IPS-20b (cell line): Measurements from ENCODE around the gene TMEM223.

ENCODE experiments used
- H3K27ac ChIP-seq: one replicate; pipeline ENCODE4 v1.5.1; 2013; ENCODE audit warnings: low read length
- H3K27me3 ChIP-seq: 2 replicates; pipeline ENCODE4 v1.6.1; 2013; ENCODE audit warnings: mild to moderate bottlenecking, low read length, inconsistent platforms; ENCODE audit not compliant: insufficient read depth
- H3K36me3 ChIP-seq: 2 replicates; pipeline ENCODE4 v1.6.1; 2013; ENCODE audit warnings: low read depth, mild to moderate bottlenecking, inconsistent platforms, low read length, moderate library complexity; ENCODE audit not compliant: insufficient read depth
- H3K4me1 ChIP-seq: 2 replicates; pipeline ENCODE4 v1.6.1; 2013; ENCODE audit warnings: mild to moderate bottlenecking, control low read depth, inconsistent platforms, low read length, moderate library complexity; ENCODE audit not compliant: insufficient read depth
- H3K4me3 ChIP-seq: 2 replicates; pipeline ENCODE4 v1.5.1; 2013; ENCODE audit warnings: mild to moderate bottlenecking, low read length, inconsistent platforms
- H3K9ac ChIP-seq: 2 replicates; pipeline ENCODE4 v1.6.1; 2013; ENCODE audit warnings: low read depth, mild to moderate bottlenecking, inconsistent platforms, low read length, moderate library complexity
- H3K9me3 ChIP-seq: 2 replicates; pipeline ENCODE4 v1.6.1; 2013; ENCODE audit warnings: mild to moderate bottlenecking, low read depth, low read length, inconsistent platforms; ENCODE audit not compliant: insufficient read depth

The TMEM223 gene

GRCh38 chr11:62794201-62794775, 2.5 kb upstream of the TMEM223 start:
- no peaks in the 10 kb centered on the region for H3K27me3 ChIP-seq
- H3K4me3 ChIP-seq = no peak overlapping the region
- H3K27ac ChIP-seq = no peak overlapping the region
- H3K36me3 ChIP-seq = peaks cover 84% of the 10 kb centered on the region
- H3K4me1 ChIP-seq = no peaks in the 10 kb centered on the region
- H3K9me3 ChIP-seq = no peaks in the 10 kb centered on the region
- no peak overlapping the region for H3K9ac ChIP-seq

GRCh38 chr11:62792202-62792575, 383 bp upstream of the TMEM223 start:
- H3K4me3 ChIP-seq = peak overlapping the region; percentile 93; the same call in 1 of the 2 replicates

GRCh38 chr11:62789576-62789975, 2.2 kb downstream of the TMEM223 start:
- no peaks in the 10 kb centered on the region for H3K27me3 ChIP-seq
- H3K9ac ChIP-seq = no peak overlapping the region
- H3K9me3 ChIP-seq = no peaks in the 10 kb centered on the region
- H3K36me3 ChIP-seq = peaks cover 55% of the 10 kb centered on the region
- H3K4me1 ChIP-seq = no peaks in the 10 kb centered on the region
- no peak overlapping the region for H3K4me3 ChIP-seq
- H3K27ac ChIP-seq = no peak overlapping the region

More at GRCh38 chr11:62792202-62792575, 383 bp upstream of the TMEM223 start:
- H3K9me3 ChIP-seq = no peaks in the 10 kb centered on the region
- H3K27ac ChIP-seq = no peak overlapping the region
- H3K27me3 ChIP-seq = no peaks in the 10 kb centered on the region
- peak overlapping the region; percentile 96; the same call in 1 of the 2 replicates for H3K9ac ChIP-seq
- peaks cover 70% of the 10 kb centered on the region for H3K36me3 ChIP-seq
- H3K4me1 ChIP-seq = no peaks in the 10 kb centered on the region

GRCh38 chr11:62788991-62789390, 2.8 kb downstream of the TMEM223 start:
- Histone ChIP-seq H3K36me3 (peaks cover 51% of the 10 kb centered on the region), H3K9ac (no peak overlapping the region), H3K27me3 (no peaks in the 10 kb centered on the region), H3K27ac (no peak overlapping the region), H3K9me3 (no peaks in the 10 kb centered on the region), H3K4me3 (no peak overlapping the region), H3K4me1 (no peaks in the 10 kb centered on the region)

- H3K9me3 ChIP-seq = no peaks in the 10 kb centered on the region
- H3K36me3 ChIP-seq = peaks cover 51% of the 10 kb centered on the region
- H3K4me1 ChIP-seq = no peaks in the 10 kb centered on the region
- H3K4me3 ChIP-seq = peak within 1 kb of the TSS; percentile 91
- no peaks in the 10 kb centered on the region for H3K27me3 ChIP-seq
- H3K27ac ChIP-seq = peak within 1 kb of the TSS; percentile 65
- peak within 1 kb of the TSS; percentile 89 for H3K9ac ChIP-seq
Measured at GRCh38 chr11:62787005-62787759, 4.6 kb downstream of the TMEM223 start, which contains the start of gene TMEM179B. Gene TMEM179B (plus strand): TSS chr11:62787402. CDS start chr11:62787432, 30 bp downstream.

- Histone ChIP-seq H3K27me3 (no peaks in the 10 kb centered on the region), H3K9ac (peak overlapping the region; percentile 89; the same call in 1 of the 2 replicates), H3K36me3 (peaks cover 55% of the 10 kb centered on the region), H3K4me1 (no peaks in the 10 kb centered on the region), H3K9me3 (no peaks in the 10 kb centered on the region), H3K27ac (no peak overlapping the region), H3K4me3 (peak overlapping the region; percentile 91)
Measured at GRCh38 chr11:62786318-62787004, 5.3 kb downstream of the TMEM223 start.

- Histone ChIP-seq H3K4me1 (no peaks in the 10 kb centered on the region), H3K27ac (no peak overlapping the region), H3K9ac (no peak overlapping the region), H3K4me3 (no peak overlapping the region), H3K9me3 (no peaks in the 10 kb centered on the region), H3K27me3 (no peaks in the 10 kb centered on the region), H3K36me3 (peaks cover 45% of the 10 kb centered on the region)
Measured at GRCh38 chr11:62782753-62783152, 9.1 kb downstream of the TMEM223 start.

GRCh38 chr11:62778441-62778840, 13.4 kb downstream of the TMEM223 start:
- H3K27me3 ChIP-seq = no peaks in the 10 kb centered on the region
- no peaks in the 10 kb centered on the region for H3K4me1 ChIP-seq
- no peaks in the 10 kb centered on the region for H3K9me3 ChIP-seq
- no peak overlapping the region for H3K4me3 ChIP-seq
- no peak overlapping the region for H3K27ac ChIP-seq
- H3K36me3 ChIP-seq = peaks cover 61% of the 10 kb centered on the region
- H3K9ac ChIP-seq = no peak overlapping the region

- Histone ChIP-seq H3K4me1 (no peaks in the 10 kb centered on the region), H3K36me3 (peaks cover 52% of the 10 kb centered on the region), H3K4me3 (no peak overlapping the region), H3K9ac (no peak overlapping the region), H3K27ac (no peak overlapping the region), H3K27me3 (no peaks in the 10 kb centered on the region), H3K9me3 (no peaks in the 10 kb centered on the region)
Measured at GRCh38 chr11:62777389-62777788, 14.4 kb downstream of the TMEM223 start.

GRCh38 chr11:62775646-62776045, 16.2 kb downstream of the TMEM223 start:
- Histone ChIP-seq H3K4me1 (peaks cover under 1% of the 10 kb centered on the region; the same call in 1 of the 2 replicates), H3K27ac (no peak overlapping the region), H3K4me3 (no peak overlapping the region), H3K9me3 (no peaks in the 10 kb centered on the region), H3K9ac (no peak overlapping the region), H3K27me3 (no peaks in the 10 kb centered on the region), H3K36me3 (peaks cover 43% of the 10 kb centered on the region)

- Histone ChIP-seq H3K27ac (no peak overlapping the region), H3K36me3 (peaks cover 43% of the 10 kb centered on the region), H3K4me1 (peaks cover 7% of the 10 kb centered on the region; the same call in 1 of the 2 replicates), H3K9ac (no peak overlapping the region), H3K27me3 (no peaks in the 10 kb centered on the region), H3K4me3 (no peak overlapping the region), H3K9me3 (no peaks in the 10 kb centered on the region)
Measured at GRCh38 chr11:62774407-62774806, 17.4 kb downstream of the TMEM223 start.
